ENCODE measurements around the gene FHOD3.

Gene FHOD3

DNA sequence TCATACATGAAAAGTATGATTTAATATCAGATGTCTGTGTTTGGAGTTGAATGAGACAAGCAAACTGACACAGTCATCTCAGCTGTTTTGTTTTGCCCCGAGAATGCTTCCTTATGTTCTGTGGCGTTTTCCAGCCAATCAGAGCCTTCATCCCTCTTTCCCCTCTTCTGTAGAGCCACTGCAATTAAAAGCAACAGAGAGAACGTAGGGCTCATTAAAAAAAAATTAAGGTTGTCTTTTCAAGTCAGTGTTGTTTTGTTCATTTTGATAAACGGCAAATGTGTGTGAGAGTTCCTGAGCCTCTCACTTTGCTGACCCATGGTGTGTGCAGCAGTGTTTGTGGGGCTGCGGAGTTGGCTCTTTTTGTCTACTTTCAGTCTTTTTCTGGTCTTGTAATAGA, 216.0 kb downstream of the FHOD3 start:
- DNase-seq (ENCODE audit: low spot score) = no peak
- in situ Hi-C loops (cut with MboI; ENCODE audit: low pct_unique_long_range_greater_than_20kb, low sequenced_read_pairs, unreplicated experiment) = no loop called here
- TF ChIP-seq CTCF (IDR thresholded peaks at IDR 0.05; ENCODE audit: extremely low read depth, insufficient read depth, missing control alignments) = no peak

DNA sequence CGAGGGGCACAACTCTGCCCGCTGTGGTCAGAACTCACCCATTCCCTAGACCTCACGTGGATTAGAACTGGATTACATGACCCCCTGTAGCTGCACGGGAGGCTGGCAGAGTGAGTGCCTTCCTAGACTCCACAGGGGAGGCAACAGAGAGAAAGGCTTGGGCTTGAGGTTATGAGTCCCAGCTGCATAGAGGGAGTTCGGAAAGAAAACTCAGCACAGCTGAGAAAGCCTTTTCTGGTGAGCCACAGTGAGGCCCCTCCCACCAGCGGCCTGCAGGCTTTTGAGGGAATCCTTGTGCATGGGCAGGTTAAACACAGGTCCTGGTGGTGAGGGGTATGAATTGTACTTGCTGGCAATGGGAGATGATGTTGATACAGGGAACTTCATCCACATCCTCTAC, 217.3 kb downstream of the FHOD3 start:
- DNase-seq (ENCODE audit: low spot score) = no peak
- in situ Hi-C loops (cut with MboI; ENCODE audit: low pct_unique_long_range_greater_than_20kb, low sequenced_read_pairs, unreplicated experiment) = no loop called here
- TF ChIP-seq CTCF (IDR thresholded peaks at IDR 0.05; ENCODE audit: extremely low read depth, insufficient read depth, missing control alignments) = no peak

GRCh38 chr18:36516258-36516657, 218.7 kb downstream of the FHOD3 start:
- in situ Hi-C loops (cut with MboI; ENCODE audit: low pct_unique_long_range_greater_than_20kb, low sequenced_read_pairs, unreplicated experiment) = no loop called here
- no peak for DNase-seq (ENCODE audit: low spot score)
- TF ChIP-seq CTCF (IDR thresholded peaks at IDR 0.05; ENCODE audit: extremely low read depth, insufficient read depth, missing control alignments) = no peak

GRCh38 chr18:36516726-36517125, 219.2 kb downstream of the FHOD3 start:
- no peak for DNase-seq (ENCODE audit: low spot score)
- TF ChIP-seq CTCF (IDR thresholded peaks at IDR 0.05; ENCODE audit: extremely low read depth, insufficient read depth, missing control alignments) = no peak
- in situ Hi-C loops (cut with MboI; ENCODE audit: low pct_unique_long_range_greater_than_20kb, low sequenced_read_pairs, unreplicated experiment) = no loop called here

DNA sequence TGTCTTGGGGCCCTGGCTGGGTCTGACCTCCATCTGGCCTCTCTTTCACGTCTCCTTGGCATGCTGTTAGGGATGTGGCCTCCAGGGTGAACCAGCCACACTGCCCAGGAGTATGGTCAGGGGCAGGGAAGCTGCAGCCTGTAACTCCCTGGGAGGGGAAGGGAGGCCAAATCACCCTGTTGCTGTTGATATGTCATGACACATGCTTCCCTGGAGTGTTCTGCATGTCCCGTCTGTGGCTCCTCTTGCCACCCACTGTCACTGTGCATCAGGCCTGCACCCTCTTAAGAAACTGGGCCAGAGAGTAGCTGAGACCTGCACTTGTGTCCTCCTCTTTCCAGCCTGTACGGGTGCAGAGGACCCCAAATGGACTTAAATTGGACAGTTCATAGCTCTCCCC, 221.3 kb downstream of the FHOD3 start:
- no peak for TF ChIP-seq CTCF (IDR thresholded peaks at IDR 0.05; ENCODE audit: extremely low read depth, insufficient read depth, missing control alignments)
- no peak for DNase-seq (ENCODE audit: low spot score)
- in situ Hi-C loops (cut with MboI; ENCODE audit: low pct_unique_long_range_greater_than_20kb, low sequenced_read_pairs, unreplicated experiment) = no loop called here

GRCh38 chr18:36519358-36519757, 221.8 kb downstream of the FHOD3 start:
- DNase-seq (ENCODE audit: low spot score) = peak; percentile 12
- in situ Hi-C loops (cut with MboI; ENCODE audit: low pct_unique_long_range_greater_than_20kb, low sequenced_read_pairs, unreplicated experiment) = no loop called here
- no peak for TF ChIP-seq CTCF (IDR thresholded peaks at IDR 0.05; ENCODE audit: extremely low read depth, insufficient read depth, missing control alignments)

DNA sequence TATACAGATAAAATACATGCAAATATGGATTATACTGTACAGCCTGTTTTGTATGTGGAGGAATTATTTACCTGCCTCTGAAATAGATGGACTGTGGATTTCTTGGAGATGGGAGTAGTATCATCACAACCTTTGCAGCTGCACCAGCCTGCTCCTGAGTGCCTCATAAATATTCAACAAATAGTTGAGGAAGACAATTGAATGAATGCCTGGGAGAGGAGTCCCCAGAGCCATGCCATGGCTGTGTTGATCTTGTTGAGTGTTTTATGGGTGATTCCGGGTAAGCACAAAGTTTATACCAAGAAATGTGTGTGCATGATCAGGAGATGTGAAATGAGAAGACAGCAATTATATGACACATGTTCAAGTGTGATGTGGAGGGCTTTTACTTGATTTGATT, 225.0 kb downstream of the FHOD3 start:
- TF ChIP-seq CTCF (IDR thresholded peaks at IDR 0.05; ENCODE audit: extremely low read depth, insufficient read depth, missing control alignments) = no peak
- no peak for DNase-seq (ENCODE audit: low spot score)
- in situ Hi-C loops (cut with MboI; ENCODE audit: low pct_unique_long_range_greater_than_20kb, low sequenced_read_pairs, unreplicated experiment) = no loop called here
